Mesendoderm (in vitro differentiated cells): ENCODE data around the gene C14orf93.
A peak's percentile ranks its signal among the peaks of the same experiment; 100 is the strongest.
"Not testable (repeated sequence)": the region's sequence is repeated elsewhere in the genome, so short reads cannot be mapped to it uniquely, and the experiment has no call there.

Experiments used
- DNase-seq: peaks from one replicate; pipeline ENCODE4 v3.0.0; 2013
- H2AK5ac ChIP-seq: 2 replicates; pipeline ENCODE4 v1.6.1; 2013; ENCODE audit warnings: low read length, inconsistent platforms
- H2BK120ac ChIP-seq: 2 replicates; pipeline ENCODE4 v1.6.1; 2013; ENCODE audit warnings: low read depth, mild to moderate bottlenecking, low read length, moderate library complexity, mixed read lengths
- H2BK15ac ChIP-seq: replicated peaks from 2 replicates; pipeline ENCODE4 v1.6.1; 2013; ENCODE audit warnings: low read depth, mild to moderate bottlenecking, moderate library complexity
- H2BK5ac ChIP-seq: 2 replicates; pipeline ENCODE4 v1.6.1; 2013; ENCODE audit warnings: low read length, inconsistent platforms
- H3K18ac ChIP-seq: 2 replicates; pipeline ENCODE4 v1.6.1; 2013; ENCODE audit warnings: mild to moderate bottlenecking, low read length, mixed read lengths
- H3K23ac ChIP-seq: one replicate; pipeline ENCODE4 v1.6.1; 2013; ENCODE audit warnings: low read length
- H3K27ac ChIP-seq: 2 replicates; pipeline ENCODE4 v1.5.1; 2013; ENCODE audit warnings: low read depth, mild to moderate bottlenecking, inconsistent platforms, low read length, moderate library complexity
- H3K27me3 ChIP-seq: 2 replicates; pipeline ENCODE4 v1.6.1; 2013; ENCODE audit warnings: low read length, control low read depth, mild to moderate bottlenecking, inconsistent platforms; ENCODE audit not compliant: insufficient read depth, poor library complexity
- H3K36me3 ChIP-seq: 2 replicates; pipeline ENCODE4 v1.6.1; 2013; ENCODE audit warnings: low read length, inconsistent platforms; ENCODE audit not compliant: control insufficient read depth, insufficient read depth
- H3K4ac ChIP-seq: one replicate; pipeline ENCODE4 v1.6.1; 2013; ENCODE audit warnings: low read depth, mild to moderate bottlenecking, low read length, moderate library complexity
- H3K4me1 ChIP-seq: 2 replicates; pipeline ENCODE4 v1.6.1; 2013; ENCODE audit warnings: low read depth, low read length, inconsistent platforms; ENCODE audit not compliant: control insufficient read depth
- H3K4me2 ChIP-seq: 2 replicates; pipeline ENCODE4 v1.6.1; 2013; ENCODE audit warnings: low read length
- H3K4me3 ChIP-seq: 2 replicates; pipeline ENCODE4 v1.5.1; 2013; ENCODE audit warnings: mild to moderate bottlenecking, low read length
- H3K56ac ChIP-seq: one replicate; pipeline ENCODE4 v1.6.1; 2013; ENCODE audit warnings: low read length
- H3K79me1 ChIP-seq: 2 replicates; pipeline ENCODE4 v1.6.1; 2013; ENCODE audit warnings: low read length, inconsistent platforms
- H3K79me2 ChIP-seq: 2 replicates; pipeline ENCODE4 v1.6.1; 2013; ENCODE audit warnings: mild to moderate bottlenecking, low read length; ENCODE audit not compliant: control insufficient read depth, insufficient read depth
- H3K9ac ChIP-seq: 2 replicates; pipeline ENCODE4 v1.6.1; 2013; ENCODE audit warnings: low read length, inconsistent platforms
- H4K5ac ChIP-seq: one replicate; pipeline ENCODE4 v1.6.1; 2013; ENCODE audit warnings: low read length
- H4K8ac ChIP-seq: one replicate; pipeline ENCODE4 v1.6.1; 2013; ENCODE audit warnings: low read depth, mild to moderate bottlenecking, control low read depth, low read length, moderate library complexity
- WGBS: extraction: QIAGEN DNeasy Blood & Tissue Kit; methylation state at CpG from one replicate; pipeline ENCODE4 v1.1.7; 2013; ENCODE audit warnings: low lambda C conversion rate, missing lambda C conversion rate; ENCODE audit not compliant: insufficient coverage; ENCODE audit errors: extremely low coverage; 5-methylcytosine and 5-hydroxymethylcytosine counted together

Gene C14orf93

GRCh38 chr14:23005451-23006187, 4.3 kb downstream of the C14orf93 start:
- Histone ChIP-seq H2BK5ac (no peak overlapping the region), H3K18ac (no peak overlapping the region), H3K4me3 (no peak overlapping the region), H3K79me2 (no peaks in the 10 kb centered on the region), H3K27ac (no peak overlapping the region), H3K4me2 (no peak overlapping the region), H3K36me3 (no peaks in the 10 kb centered on the region), H3K27me3 (no peaks in the 10 kb centered on the region), H3K4me1 (peaks cover 4% of the 10 kb centered on the region), H3K23ac (no peak overlapping the region), H3K56ac (peak overlapping the region; percentile 100), H2BK120ac (no peak overlapping the region), H2AK5ac (no peak overlapping the region), H3K9ac (peak overlapping the region; percentile 98), H4K8ac (no peak overlapping the region), H3K4ac (no peak overlapping the region), H3K79me1 (no peaks in the 10 kb centered on the region), H4K5ac (no peak overlapping the region), H2BK15ac (no peak overlapping the region)
- no peak for DNase-seq
- WGBS: no CpG with 5 or more reads among the region's 3 CpGs

- H3K4me2 ChIP-seq, H3K9ac ChIP-seq, H2BK15ac ChIP-seq, H3K27ac ChIP-seq, H3K4ac ChIP-seq, H2BK5ac ChIP-seq, H2BK120ac ChIP-seq, DNase-seq, H3K4me1 ChIP-seq, H3K36me3 ChIP-seq, H3K79me2 ChIP-seq, H3K56ac ChIP-seq, H3K79me1 ChIP-seq, H4K8ac ChIP-seq, H3K23ac ChIP-seq, H3K27me3 ChIP-seq, H4K5ac ChIP-seq, H3K4me3 ChIP-seq, H3K18ac ChIP-seq, H2AK5ac ChIP-seq: not testable (repeated sequence)
- no CpG with 5 or more reads among the region's 4 CpGs for WGBS
Measured at GRCh38 chr14:23004274-23004673, 5.7 kb downstream of the C14orf93 start.

GRCh38 chr14:23002592-23002991, 7.4 kb downstream of the C14orf93 start:
- no peak for DNase-seq

GRCh38 chr14:23000860-23001259, 9.1 kb downstream of the C14orf93 start:
- DNase-seq: no peak
- no peak overlapping the region for H3K9ac ChIP-seq
- no CpG with 5 or more reads among the region's 2 CpGs for WGBS

More at GRCh38 chr14:23002592-23002991, 7.4 kb downstream of the C14orf93 start:
- peaks cover 4% of the 10 kb centered on the region for H3K4me1 ChIP-seq
- H2BK120ac ChIP-seq: no peak overlapping the region
- H3K4ac ChIP-seq: no peak overlapping the region
- no peak overlapping the region for H3K27ac ChIP-seq
- no peaks in the 10 kb centered on the region for H3K27me3 ChIP-seq
- H3K18ac ChIP-seq: no peak overlapping the region
- no peak overlapping the region for H2BK5ac ChIP-seq
- no peak overlapping the region for H3K9ac ChIP-seq
- no peaks in the 10 kb centered on the region for H3K79me2 ChIP-seq
- no peak overlapping the region for H4K8ac ChIP-seq
- no peak overlapping the region for H3K56ac ChIP-seq
- H3K79me1 ChIP-seq: no peaks in the 10 kb centered on the region
- no peak overlapping the region for H4K5ac ChIP-seq
- no peaks in the 10 kb centered on the region for H3K36me3 ChIP-seq
- H2AK5ac ChIP-seq: no peak overlapping the region
- no CpG with 5 or more reads among the region's 3 CpGs for WGBS
- no peak overlapping the region for H2BK15ac ChIP-seq
- no peak overlapping the region for H3K23ac ChIP-seq
- H3K4me2 ChIP-seq: no peak overlapping the region
- no peak overlapping the region for H3K4me3 ChIP-seq

GRCh38 chr14:22998329-22999012, 11.5 kb downstream of the C14orf93 start:
- Histone ChIP-seq H4K8ac (no peak overlapping the region), H3K27me3 (no peaks in the 10 kb centered on the region), H3K4ac (no peak overlapping the region), H2BK120ac (no peak overlapping the region), H2BK15ac (no peak overlapping the region), H2AK5ac (no peak overlapping the region), H3K4me3 (no peak overlapping the region), H4K5ac (no peak overlapping the region), H3K36me3 (no peaks in the 10 kb centered on the region), H3K4me1 (peaks cover 3% of the 10 kb centered on the region), H3K23ac (no peak overlapping the region), H3K4me2 (no peak overlapping the region), H3K56ac (no peak overlapping the region), H3K9ac (no peak overlapping the region), H2BK5ac (no peak overlapping the region), H3K18ac (no peak overlapping the region), H3K79me2 (no peaks in the 10 kb centered on the region), H3K79me1 (no peaks in the 10 kb centered on the region), H3K27ac (no peak overlapping the region)
- no CpG with 5 or more reads among the region's 16 CpGs for WGBS
- no peak for DNase-seq

More at GRCh38 chr14:23000860-23001259, 9.1 kb downstream of the C14orf93 start:
- Histone ChIP-seq H3K79me1 (no peaks in the 10 kb centered on the region), H3K4me3 (no peak overlapping the region), H2BK120ac (no peak overlapping the region), H3K36me3 (no peaks in the 10 kb centered on the region), H3K4ac (no peak overlapping the region), H3K23ac (no peak overlapping the region), H4K5ac (no peak overlapping the region), H3K56ac (no peak overlapping the region), H3K79me2 (no peaks in the 10 kb centered on the region), H3K18ac (no peak overlapping the region), H4K8ac (no peak overlapping the region), H3K27ac (no peak overlapping the region), H3K27me3 (no peaks in the 10 kb centered on the region), H3K4me1 (no peaks in the 10 kb centered on the region), H2AK5ac (no peak overlapping the region), H3K4me2 (no peak overlapping the region), H2BK15ac (no peak overlapping the region), H2BK5ac (no peak overlapping the region)
